ENCODE data around the gene SLC17A5. TPM values are rescaled to one million over a fixed set of nuclear protein-coding genes. Genes with fewer than 3 reads are reported as not detected.

The SLC17A5 gene
- total and polyA plus RNA-seq, 9 of the 15 experiments (the other 6 are each of a cell fraction or from before 2014, with no cell fraction given): 1.3 to 7.2 (median 3.4) TPM

- no peak for TF ChIP-seq HNRNPK (IDR thresholded peaks at IDR 0.05; ENCODE audit: low read depth, low read length, poor library complexity, severe bottlenecking)
- no peak for TF ChIP-seq SFPQ (IDR thresholded peaks at IDR 0.05; ENCODE audit: low read depth, low read length)
- peak in 2 of 3 experiments; percentile 49 to 61 for TF ChIP-seq YY1 (IDR thresholded peaks at IDR 0.05; ENCODE audit: borderline replicate concordance in 1 of 3, control insufficient read depth in 1 of 3, extremely low read depth in 1 of 3, insufficient read depth in 3 of 3, insufficient read length in 1 of 3, insufficient replicate concordance in 2 of 3, low read depth in 1 of 3, low read length in 2 of 3)
- TF ChIP-seq ZFPM2 (CRISPR knock-in tag; IDR thresholded peaks at IDR 0.05): no peak
- TF ChIP-seq SMARCC2 (IDR thresholded peaks at IDR 0.05; ENCODE audit: low read depth): peak; percentile 79
- peak; percentile 84 for TF ChIP-seq DPF2 (IDR thresholded peaks at IDR 0.05)
- TF ChIP-seq BACH1 (tag; IDR thresholded peaks at IDR 0.05): peak; percentile 55; the same call in 1 of the 2 replicates
- no peak for TF ChIP-seq ZNF282 (CRISPR knock-in tag; IDR thresholded peaks at IDR 0.05)
- TF ChIP-seq ARID1B (IDR thresholded peaks at IDR 0.05): peak; percentile 60
- no peak for TF ChIP-seq SIX5 (IDR thresholded peaks at IDR 0.05; ENCODE audit: borderline replicate concordance in 1 of 2, insufficient read depth in 1 of 2, low read depth in 1 of 2, low read length in 2 of 2)
- TF ChIP-seq CBX5 (IDR thresholded peaks at IDR 0.05; ENCODE audit: borderline replicate concordance, low read depth): no peak
- TF ChIP-seq TOE1 (IDR thresholded peaks at IDR 0.05; ENCODE audit: borderline replicate concordance): peak; percentile 67; the same call in 1 of the 2 replicates
- no peak for TF ChIP-seq TOE1 (CRISPR knock-in tag; IDR thresholded peaks at IDR 0.05; ENCODE audit: borderline replicate concordance, low read depth)
- peak; percentile 55; the same call in 1 of the 2 replicates for TF ChIP-seq HMBOX1 (IDR thresholded peaks at IDR 0.05)
- TF ChIP-seq U2AF2 (optimal IDR thresholded peaks at IDR 0.05; ENCODE audit: low read depth, low read length): no peak
- 0 out of 2 replicates have a peak, but pooled peaks have one; percentile 26 for TF ChIP-seq ZNF24 (IDR thresholded peaks at IDR 0.05)
- TF ChIP-seq SETDB1 (IDR thresholded peaks at IDR 0.05; ENCODE audit: low read length): no peak
- TF ChIP-seq SMAD1 (IDR thresholded peaks at IDR 0.05; ENCODE audit: low read depth, low read length, partially characterized antibody): no peak
- TF ChIP-seq GTF2E2 (tag; IDR thresholded peaks at IDR 0.05): peak; percentile 69; the same call in 1 of the 2 replicates
- TF ChIP-seq KDM1A (IDR thresholded peaks at IDR 0.05): no peak; a peak in 2 of 4 replicates
- TF ChIP-seq VEZF1 (CRISPR knock-in tag; IDR thresholded peaks at IDR 0.05): peak; percentile 62
- TF ChIP-seq STAG1 (CRISPR knock-in tag; IDR thresholded peaks at IDR 0.05; ENCODE audit: borderline replicate concordance): no peak
- peak in 1 of 2 experiments; percentile 21; a peak in 1 of 4 replicates for TF ChIP-seq CSDE1 (IDR thresholded peaks at IDR 0.05)
- 0 out of 2 replicates have a peak, but pooled peaks have one; percentile 10 for TF ChIP-seq TAF7 (tag; IDR thresholded peaks at IDR 0.05)
These were observed 73.3 kb downstream of the SLC17A5 start (continued) for GRCh38 chr6:73580247-73581149.

Measured in K562 (cell line).